Fibroblast of lung (primary cell): ENCODE results near the gene OTOG.

Experiments
- EZH2 ChIP-seq: IDR thresholded peaks from 2 replicates; pipeline ENCODE4 v1.5.1; 2012; ENCODE audit warnings: low read length, control low read depth, mild to moderate bottlenecking; ENCODE audit errors: missing control alignments
- TF ChIP-seq, protein P1 (sequence below), 2 donors: IDR thresholded peaks in 1 of 2; conservative IDR thresholded peaks in 1 of 2; 1 replicate in 1 of 2; 2 replicates in 1 of 2; pipeline ENCODE4 v1.5.1; 2011 to 2012; ENCODE audit warnings: low read length in 2 of 2, control low read depth in 1 of 2, inconsistent platforms in 1 of 2, low read depth in 1 of 2, mild to moderate bottlenecking in 1 of 2

- TF ChIP-seq, protein P1, sequence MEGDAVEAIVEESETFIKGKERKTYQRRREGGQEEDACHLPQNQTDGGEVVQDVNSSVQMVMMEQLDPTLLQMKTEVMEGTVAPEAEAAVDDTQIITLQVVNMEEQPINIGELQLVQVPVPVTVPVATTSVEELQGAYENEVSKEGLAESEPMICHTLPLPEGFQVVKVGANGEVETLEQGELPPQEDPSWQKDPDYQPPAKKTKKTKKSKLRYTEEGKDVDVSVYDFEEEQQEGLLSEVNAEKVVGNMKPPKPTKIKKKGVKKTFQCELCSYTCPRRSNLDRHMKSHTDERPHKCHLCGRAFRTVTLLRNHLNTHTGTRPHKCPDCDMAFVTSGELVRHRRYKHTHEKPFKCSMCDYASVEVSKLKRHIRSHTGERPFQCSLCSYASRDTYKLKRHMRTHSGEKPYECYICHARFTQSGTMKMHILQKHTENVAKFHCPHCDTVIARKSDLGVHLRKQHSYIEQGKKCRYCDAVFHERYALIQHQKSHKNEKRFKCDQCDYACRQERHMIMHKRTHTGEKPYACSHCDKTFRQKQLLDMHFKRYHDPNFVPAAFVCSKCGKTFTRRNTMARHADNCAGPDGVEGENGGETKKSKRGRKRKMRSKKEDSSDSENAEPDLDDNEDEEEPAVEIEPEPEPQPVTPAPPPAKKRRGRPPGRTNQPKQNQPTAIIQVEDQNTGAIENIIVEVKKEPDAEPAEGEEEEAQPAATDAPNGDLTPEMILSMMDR (conservative IDR thresholded peaks at IDR 0.05 in 1 of 2, IDR thresholded peaks at IDR 0.05 in 1 of 2; ENCODE audit: low read depth in 1 of 2, low read length in 2 of 2), result no peak
- no peak for TF ChIP-seq EZH2
Measured at GRCh38 chr11:17610085-17610894, 63.2 kb downstream of the OTOG start.
